ENCODE results near the gene WDR26.

DNA sequence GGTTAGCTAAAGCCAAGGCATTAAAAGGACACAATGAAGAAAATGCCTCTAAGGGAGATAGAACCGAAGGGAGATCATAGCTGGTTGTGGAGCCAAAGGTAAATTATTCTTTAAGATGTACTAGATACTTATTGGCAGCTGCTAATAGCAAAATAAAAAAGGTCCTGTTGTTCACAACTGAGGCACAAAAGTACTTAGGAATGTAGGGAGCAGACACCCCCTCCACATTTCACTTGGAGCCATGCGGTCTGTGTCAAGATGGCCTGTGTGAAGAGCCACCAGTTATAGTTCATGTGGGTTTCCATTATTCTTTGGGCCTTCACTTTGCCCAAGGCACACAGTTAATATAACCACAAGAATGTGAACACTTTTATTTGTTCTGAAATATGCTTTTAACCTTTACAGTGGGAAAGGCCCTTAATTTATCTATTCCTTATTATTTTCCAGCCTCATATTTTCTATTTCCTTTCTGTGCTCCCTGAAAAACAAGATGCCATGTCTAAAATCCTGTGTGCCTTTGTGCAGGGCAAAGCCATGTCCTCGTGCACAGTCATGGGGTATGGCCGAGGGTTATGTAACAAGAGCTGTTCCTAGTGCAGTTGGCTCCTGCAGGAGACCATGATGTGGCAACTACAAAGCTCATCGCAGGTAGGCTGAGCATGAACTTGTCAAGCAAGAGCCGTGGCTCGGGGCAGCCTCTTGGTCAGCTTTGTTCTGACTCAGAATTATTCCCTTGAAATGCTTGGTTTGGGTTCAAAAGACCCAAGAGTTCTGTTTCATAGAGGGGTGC, 16.2 kb upstream of the WDR26 start:
- TF ChIP-seq FOXK2 (IDR thresholded peaks at IDR 0.05), result no peak
- TF ChIP-seq CTBP1 (IDR thresholded peaks at IDR 0.05; ENCODE audit: borderline replicate concordance), result no peak
- TF ChIP-seq ARNT (IDR thresholded peaks at IDR 0.05), result no peak
- no peak for TF ChIP-seq FOXA1 (IDR thresholded peaks at IDR 0.05)
- TF ChIP-seq ELF4 (IDR thresholded peaks at IDR 0.05), result no peak
- TF ChIP-seq FOXM1 (IDR thresholded peaks at IDR 0.05; ENCODE audit: borderline replicate concordance), result no peak
- no peak for TF ChIP-seq L3MBTL2 (conservative IDR thresholded peaks at IDR 0.05)
- TF ChIP-seq SUZ12 (IDR thresholded peaks at IDR 0.05), result no peak
- TF ChIP-seq SP1 (IDR thresholded peaks at IDR 0.05), result no peak
- no peak for TF ChIP-seq TARDBP (IDR thresholded peaks at IDR 0.05)

Data from HEK293T (cell line).